AG10803 (cell line): ENCODE data around the gene STUM.

ENCODE experiments used
- DNase-seq: peaks from one replicate; pipeline ENCODE4 v3.0.0; 2010; ENCODE audit warnings: low read depth
- H3K4me3 ChIP-seq: 2 replicates; pipeline ENCODE4 v1.5.1; 2011; ENCODE audit warnings: mild to moderate bottlenecking, low read length, control low read depth
- TF ChIP-seq, protein P1 (sequence below): conservative IDR thresholded peaks from 2 replicates; pipeline ENCODE4 v1.5.1; 2011; ENCODE audit warnings: mild to moderate bottlenecking, low read length, control low read depth, inconsistent platforms

STUM gene

DNA sequence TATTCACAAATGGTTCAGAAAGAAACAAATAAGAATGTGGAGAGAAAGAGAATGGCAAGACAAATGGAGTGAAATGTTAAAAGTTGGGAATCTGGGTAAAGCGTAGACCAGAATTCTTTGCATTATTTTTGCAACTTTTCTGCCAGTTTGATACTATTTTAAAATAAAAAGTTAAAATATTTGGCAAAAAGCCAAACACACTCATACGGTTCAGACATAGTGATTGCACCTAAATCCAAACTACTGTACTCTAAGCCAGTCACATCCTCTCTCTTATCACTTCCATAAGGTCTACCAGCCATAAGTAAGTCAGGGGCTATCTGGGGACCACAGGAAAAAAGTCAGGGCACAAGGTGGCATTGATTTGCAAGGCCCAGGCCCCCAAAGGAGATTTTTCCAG, 14.4 kb downstream of the STUM start:
- DNase-seq: no peak
- no peak overlapping the region for H3K4me3 ChIP-seq
- TF ChIP-seq, protein P1, sequence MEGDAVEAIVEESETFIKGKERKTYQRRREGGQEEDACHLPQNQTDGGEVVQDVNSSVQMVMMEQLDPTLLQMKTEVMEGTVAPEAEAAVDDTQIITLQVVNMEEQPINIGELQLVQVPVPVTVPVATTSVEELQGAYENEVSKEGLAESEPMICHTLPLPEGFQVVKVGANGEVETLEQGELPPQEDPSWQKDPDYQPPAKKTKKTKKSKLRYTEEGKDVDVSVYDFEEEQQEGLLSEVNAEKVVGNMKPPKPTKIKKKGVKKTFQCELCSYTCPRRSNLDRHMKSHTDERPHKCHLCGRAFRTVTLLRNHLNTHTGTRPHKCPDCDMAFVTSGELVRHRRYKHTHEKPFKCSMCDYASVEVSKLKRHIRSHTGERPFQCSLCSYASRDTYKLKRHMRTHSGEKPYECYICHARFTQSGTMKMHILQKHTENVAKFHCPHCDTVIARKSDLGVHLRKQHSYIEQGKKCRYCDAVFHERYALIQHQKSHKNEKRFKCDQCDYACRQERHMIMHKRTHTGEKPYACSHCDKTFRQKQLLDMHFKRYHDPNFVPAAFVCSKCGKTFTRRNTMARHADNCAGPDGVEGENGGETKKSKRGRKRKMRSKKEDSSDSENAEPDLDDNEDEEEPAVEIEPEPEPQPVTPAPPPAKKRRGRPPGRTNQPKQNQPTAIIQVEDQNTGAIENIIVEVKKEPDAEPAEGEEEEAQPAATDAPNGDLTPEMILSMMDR: no peak

DNA sequence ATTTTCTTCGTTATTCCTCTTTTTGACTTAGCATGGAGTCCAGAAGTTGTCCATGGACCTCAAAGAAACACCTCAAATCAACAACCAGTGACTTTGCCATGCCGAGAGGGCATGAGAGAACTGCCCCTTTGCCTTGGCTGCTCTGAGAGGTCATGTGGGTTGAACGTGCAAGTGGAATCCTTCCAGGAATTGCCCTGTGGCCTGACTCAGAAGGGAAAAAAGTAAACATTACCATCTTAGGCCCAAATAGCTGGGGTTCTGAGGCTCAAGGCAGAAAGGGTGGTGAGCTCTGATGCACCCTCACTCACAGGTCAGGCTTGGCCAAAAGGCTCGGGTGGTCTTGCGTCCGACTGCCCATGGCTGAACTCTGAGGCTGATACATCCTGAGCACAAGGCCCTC, 15.1 kb downstream of the STUM start:
- TF ChIP-seq, protein P1: no peak
- no peak overlapping the region for H3K4me3 ChIP-seq
- no peak for DNase-seq

DNA sequence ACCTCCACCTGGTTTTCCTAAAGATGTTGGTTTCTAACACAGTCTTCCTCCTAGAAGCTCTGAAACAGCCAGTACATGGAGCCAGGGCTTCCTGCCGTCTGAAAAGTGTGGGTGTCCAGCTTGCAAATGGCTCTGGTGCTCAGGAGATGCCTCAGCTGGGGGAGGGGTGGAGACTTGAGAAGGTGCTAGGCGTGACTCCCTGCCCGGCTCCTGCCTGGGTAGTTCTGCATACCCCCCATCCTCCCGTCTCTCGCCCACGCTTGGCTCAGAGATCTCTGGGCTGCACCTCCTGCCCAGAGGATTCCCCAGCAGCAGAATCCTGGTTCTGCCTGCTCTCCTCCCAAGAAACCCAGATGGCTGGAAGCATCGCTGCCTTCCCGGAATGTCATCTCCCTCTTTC, 16.9 kb downstream of the STUM start:
- no peak for DNase-seq
- TF ChIP-seq, protein P1: no peak
- no peak overlapping the region for H3K4me3 ChIP-seq

DNA sequence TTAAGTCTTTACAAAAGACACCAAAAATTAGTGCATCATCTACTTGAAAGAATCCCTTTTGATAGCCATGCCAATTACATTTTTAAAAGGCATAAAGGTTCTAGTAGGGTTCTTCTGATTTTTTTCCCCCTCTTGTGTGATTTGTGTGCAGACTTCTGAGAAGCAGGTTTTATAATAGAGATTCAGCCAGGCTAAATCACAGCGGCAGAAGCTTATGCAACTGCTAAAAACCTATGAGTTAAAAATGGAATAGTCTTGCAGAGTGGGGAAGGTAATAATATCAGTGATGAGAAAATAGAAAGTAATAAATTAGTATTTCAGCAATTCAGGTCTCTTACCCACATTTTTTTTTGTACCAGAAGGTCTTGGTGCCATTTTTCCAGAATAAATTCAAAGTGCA, 17.7 kb downstream of the STUM start:
- TF ChIP-seq, protein P1: no peak
- no peak overlapping the region for H3K4me3 ChIP-seq

DNA sequence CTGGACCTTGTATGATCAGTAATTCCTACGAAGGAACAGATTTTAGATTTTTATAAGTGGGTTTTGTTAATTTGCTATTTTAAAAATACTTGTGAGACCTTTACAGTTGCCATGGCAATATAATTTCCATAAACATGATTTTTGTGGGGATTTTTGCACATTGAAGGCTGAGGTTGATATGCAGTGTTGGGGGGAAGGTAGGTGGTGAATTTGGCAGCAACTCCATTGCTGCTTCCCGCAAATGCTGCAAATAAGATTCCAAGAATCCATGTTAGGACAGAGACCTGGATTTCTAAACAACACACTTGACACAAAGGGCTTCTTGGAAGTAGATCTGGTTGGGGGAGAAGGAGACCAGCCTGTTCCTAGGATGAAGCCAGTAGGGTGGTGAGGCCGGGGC, 18.2 kb downstream of the STUM start:
- no peak overlapping the region for H3K4me3 ChIP-seq
- no peak for DNase-seq
- TF ChIP-seq, protein P1: no peak

More for the DNA sequence above, 17.7 kb downstream of the STUM start:
- no peak for DNase-seq

DNA sequence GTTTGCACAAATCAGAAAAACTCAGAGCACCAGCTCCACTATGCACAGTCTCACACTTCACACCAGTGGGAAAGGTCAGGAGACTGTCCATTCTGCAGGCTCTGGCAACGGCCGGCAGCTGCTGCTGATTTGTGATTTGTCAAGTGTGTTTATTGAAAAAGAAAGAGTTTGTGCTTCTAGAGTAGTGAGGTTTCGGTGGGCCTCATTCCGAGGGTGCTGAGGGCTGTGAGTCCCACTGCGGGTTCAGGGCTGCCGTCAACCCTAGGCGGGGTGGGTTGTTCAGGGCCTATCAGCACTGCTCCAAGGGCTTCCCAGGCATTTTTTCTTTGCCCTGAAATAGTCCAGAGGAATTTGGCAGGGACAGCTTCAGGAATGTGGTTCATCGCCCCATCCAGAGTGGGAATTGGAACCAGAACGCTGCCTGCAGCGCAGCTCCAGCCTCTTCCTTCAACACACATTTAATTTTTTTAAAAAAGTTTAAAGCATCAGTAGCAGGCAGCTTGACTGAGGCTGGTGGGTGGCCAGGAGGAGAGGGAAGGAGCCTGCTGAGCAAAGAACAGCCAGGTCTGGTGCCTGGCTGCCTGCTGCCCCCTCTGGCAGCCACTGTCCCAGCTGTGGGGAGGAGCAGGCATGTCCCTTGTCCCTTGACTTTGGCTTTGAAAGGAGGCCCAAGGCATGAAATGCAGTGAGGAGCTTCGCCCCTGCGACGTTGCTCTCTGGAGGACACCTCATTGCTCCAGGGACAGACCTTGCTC, 19.7 kb downstream of the STUM start:
- TF ChIP-seq, protein P1: peak; percentile 21; the same call in 1 of the 2 replicates
- no peak overlapping the region for H3K4me3 ChIP-seq
- peak; percentile 75 for DNase-seq

DNA sequence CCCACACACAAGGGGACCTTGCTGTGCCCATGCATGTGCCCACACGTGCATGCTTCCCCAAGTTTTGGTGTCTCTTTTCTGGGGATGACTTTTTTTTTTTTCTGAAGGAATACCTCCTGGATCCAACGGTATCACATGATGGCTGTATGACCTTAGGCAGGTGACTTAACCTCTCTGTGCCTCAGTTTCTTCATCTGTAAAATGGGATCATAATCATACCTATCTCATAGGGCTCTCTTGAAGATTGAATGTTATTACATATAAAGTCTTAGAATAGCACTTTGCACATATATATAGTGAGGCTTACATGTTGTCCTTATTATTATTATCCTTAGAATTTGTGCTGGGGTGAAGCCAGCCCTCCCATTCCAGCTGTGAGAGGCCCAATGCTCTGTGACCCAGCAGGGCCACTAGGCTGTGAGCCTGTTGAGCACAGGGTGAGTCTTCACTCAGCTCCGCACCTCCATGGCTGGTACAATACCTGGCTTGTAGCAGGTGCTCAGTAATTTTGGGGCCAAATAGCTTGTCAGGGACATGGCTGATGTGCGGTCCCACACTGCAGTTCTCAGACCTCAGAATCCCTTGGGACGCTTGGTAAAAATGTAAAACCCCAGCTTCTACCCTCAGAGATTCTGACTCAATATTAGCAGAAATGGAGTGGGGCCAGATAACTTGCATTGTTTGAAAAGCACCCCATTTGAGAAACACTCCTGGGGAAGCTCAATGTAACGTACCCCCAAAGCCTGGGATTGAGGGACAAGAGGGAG, 20.6 kb downstream of the STUM start:
- no peak for DNase-seq
- H3K4me3 ChIP-seq: no peak overlapping the region
- TF ChIP-seq, protein P1: no peak
